GM21576 (cell line): ENCODE results near the gene POLD1.
"Not testable (repeated sequence)": the region's sequence is repeated elsewhere in the genome, so short reads cannot be mapped to it uniquely, and the experiment has no call there.

ENCODE experiments used
- ATAC-seq: cut with Tn5 transposase; IDR thresholded peaks from one replicate; pipeline ENCODE4 v1.9.1; 2021; ENCODE audit warnings: mild to moderate bottlenecking, moderate library complexity; ENCODE audit not compliant: unreplicated experiment

Gene POLD1

GRCh38 chr19:50433201-50434180, 49.3 kb downstream of the POLD1 start:
- no peak for ATAC-seq

GRCh38 chr19:50434525-50434924, 50.4 kb downstream of the POLD1 start:
- no peak for ATAC-seq

- ATAC-seq: no peak
Observed at GRCh38 chr19:50435221-50435620, 51.1 kb downstream of the POLD1 start.

GRCh38 chr19:50435627-50436026, 51.5 kb downstream of the POLD1 start:
- no peak for ATAC-seq

- no peak for ATAC-seq
Observed at GRCh38 chr19:50437862-50438449, 53.8 kb downstream of the POLD1 start.

GRCh38 chr19:50439130-50439529, 55.0 kb downstream of the POLD1 start:
- ATAC-seq: not testable (repeated sequence)

GRCh38 chr19:50444059-50444458, 59.9 kb downstream of the POLD1 start:
- ATAC-seq: no peak

GRCh38 chr19:50447053-50447452, 62.9 kb downstream of the POLD1 start:
- ATAC-seq: no peak

GRCh38 chr19:50447750-50448149, 63.6 kb downstream of the POLD1 start:
- no peak for ATAC-seq

- no peak for ATAC-seq
Observed at GRCh38 chr19:50449236-50449899, 65.2 kb downstream of the POLD1 start.

- ATAC-seq: no peak
Observed at GRCh38 chr19:50450369-50451222, 66.4 kb downstream of the POLD1 start.

GRCh38 chr19:50451223-50451534, 67.0 kb downstream of the POLD1 start:
- no peak for ATAC-seq

GRCh38 chr19:50453243-50453642, 69.1 kb downstream of the POLD1 start:
- no peak for ATAC-seq

- no peak for ATAC-seq
Observed at GRCh38 chr19:50455992-50456391, 71.8 kb downstream of the POLD1 start.

GRCh38 chr19:50457300-50457699, 73.2 kb downstream of the POLD1 start:
- no peak for ATAC-seq

- no peak for ATAC-seq
Observed at GRCh38 chr19:50458396-50459066, 74.4 kb downstream of the POLD1 start.

GRCh38 chr19:50459067-50459456, 74.9 kb downstream of the POLD1 start:
- ATAC-seq: no peak

- no peak for ATAC-seq
Observed at GRCh38 chr19:50459638-50460037, 75.5 kb downstream of the POLD1 start.

- peak; percentile 59 for ATAC-seq
Observed at GRCh38 chr19:50460161-50460765, 76.1 kb downstream of the POLD1 start.
